Measurements from ENCODE around the gene PHLPP1.

- TF ChIP-seq CTCF (IDR thresholded peaks at IDR 0.05), result no peak
- no peak for TF ChIP-seq POLR2A (IDR thresholded peaks at IDR 0.05)
Measured at GRCh38 chr18:62771494-62772270, 56.3 kb downstream of the PHLPP1 start.
